Activated T-helper 17 cell treated with anti-CD3 and anti-CD28 coated beads, Interleukin-2, amount 50 U/mL, for 72 hours (primary cell): Measurements from ENCODE around the gene HS2ST1. TPM values are rescaled to one million over a fixed set of nuclear protein-coding genes. Genes with fewer than 3 reads are reported as not detected.
"Not testable (repeated sequence)": the region's sequence is repeated elsewhere in the genome, so short reads cannot be mapped to it uniquely, and the experiment has no call there.

Experiments used
- ATAC-seq: fragments of 150-1000 bp; cut with Tn5 transposase; replicated peaks from 2 replicates; pipeline ENCODE4 v1.10.0; 2021; ENCODE audit warnings: mild to moderate bottlenecking, moderate library complexity
- H3K27ac Mint-ChIP-seq: one replicate; pipeline ENCODE4 v1.8.0; 2022; ENCODE audit warnings: mixed read lengths
- H3K27me3 Mint-ChIP-seq: one replicate; pipeline ENCODE4 v1.8.0; 2022; ENCODE audit warnings: mixed read lengths
- H3K36me3 Mint-ChIP-seq: one replicate; pipeline ENCODE4 v1.8.0; 2022; ENCODE audit warnings: low read depth, mild to moderate bottlenecking, mixed read lengths
- H3K4me1 Mint-ChIP-seq: one replicate; pipeline ENCODE4 v1.8.0; 2022; ENCODE audit warnings: mixed read lengths
- H3K4me3 Mint-ChIP-seq: one replicate; pipeline ENCODE4 v1.8.0; 2022; ENCODE audit warnings: mild to moderate bottlenecking, mixed read lengths
- H3K9me3 Mint-ChIP-seq: one replicate; pipeline ENCODE4 v1.8.0; 2022; ENCODE audit warnings: mixed read lengths
- total RNA-seq, 2 donors: library from RNA; stranded (reverse); gene quantifications; one replicate each; pipeline ENCODE4 v1.2.3, GENCODE V29; 2022

Gene HS2ST1
- total RNA-seq = 10 to 100 TPM; 12.8 to 18.5 TPM

- no peaks in the 10 kb centered on the region for H3K36me3 Mint-ChIP-seq
- no peak within 1 kb of the TSS for H3K27ac Mint-ChIP-seq
- H3K4me3 Mint-ChIP-seq = no peak within 1 kb of the TSS
- no peaks in the 10 kb centered on the region for H3K27me3 Mint-ChIP-seq
- peaks cover 24% of the 10 kb centered on the region for H3K4me1 Mint-ChIP-seq
- peak; percentile 41 for ATAC-seq
- no peaks in the 10 kb centered on the region for H3K9me3 Mint-ChIP-seq
Measured at GRCh38 chr1:86914601-86914997, at the start of gene HS2ST1. Gene HS2ST1, plus strand, starts transcription at chr1:86914635.

GRCh38 chr1:86865973-86866637, 48.3 kb upstream of the HS2ST1 start:
- Mint-ChIP-seq H3K9me3 (no peaks in the 10 kb centered on the region), H3K4me3 (no peak overlapping the region), H3K27ac (no peak overlapping the region), H3K27me3 (no peaks in the 10 kb centered on the region), H3K36me3 (peaks cover 58% of the 10 kb centered on the region), H3K4me1 (peaks cover 9% of the 10 kb centered on the region)
- ATAC-seq = no peak

- H3K27ac Mint-ChIP-seq = no peak overlapping the region
- H3K36me3 Mint-ChIP-seq = peaks cover 53% of the 10 kb centered on the region
- no peaks in the 10 kb centered on the region for H3K27me3 Mint-ChIP-seq
- no peaks in the 10 kb centered on the region for H3K9me3 Mint-ChIP-seq
- ATAC-seq = no peak
- H3K4me3 Mint-ChIP-seq = no peak overlapping the region
- peaks cover 9% of the 10 kb centered on the region for H3K4me1 Mint-ChIP-seq
Measured at GRCh38 chr1:86866665-86867064, 47.8 kb upstream of the HS2ST1 start.

- H3K9me3 Mint-ChIP-seq, ATAC-seq, H3K4me3 Mint-ChIP-seq, H3K4me1 Mint-ChIP-seq, H3K27me3 Mint-ChIP-seq, H3K27ac Mint-ChIP-seq: not testable (repeated sequence)
- peaks cover 53% of the 10 kb centered on the region for H3K36me3 Mint-ChIP-seq
Measured at GRCh38 chr1:86867278-86867677, 47.2 kb upstream of the HS2ST1 start.

- no peak overlapping the region for H3K4me3 Mint-ChIP-seq
Measured at GRCh38 chr1:86868477-86868876, 46.0 kb upstream of the HS2ST1 start.

GRCh38 chr1:86871001-86871400, 43.4 kb upstream of the HS2ST1 start:
- no peaks in the 10 kb centered on the region for H3K27me3 Mint-ChIP-seq

More at GRCh38 chr1:86868477-86868876, 46.0 kb upstream of the HS2ST1 start:
- Mint-ChIP-seq H3K27ac (peak overlapping the region; percentile 65), H3K27me3 (no peaks in the 10 kb centered on the region), H3K36me3 (peaks cover 46% of the 10 kb centered on the region), H3K4me1 (peaks cover 9% of the 10 kb centered on the region), H3K9me3 (no peaks in the 10 kb centered on the region)
- ATAC-seq = peak; percentile 68

GRCh38 chr1:86872086-86872485, 42.3 kb upstream of the HS2ST1 start:
- Mint-ChIP-seq H3K9me3 (no peaks in the 10 kb centered on the region), H3K4me1 (peaks cover 9% of the 10 kb centered on the region), H3K4me3 (no peak overlapping the region), H3K27ac (no peak overlapping the region), H3K27me3 (no peaks in the 10 kb centered on the region), H3K36me3 (peaks cover 54% of the 10 kb centered on the region)
- no peak for ATAC-seq

More at GRCh38 chr1:86871001-86871400, 43.4 kb upstream of the HS2ST1 start:
- Mint-ChIP-seq H3K27ac (no peak overlapping the region), H3K4me1 (peaks cover 9% of the 10 kb centered on the region), H3K36me3 (peaks cover 52% of the 10 kb centered on the region), H3K4me3 (no peak overlapping the region), H3K9me3 (no peaks in the 10 kb centered on the region)
- no peak for ATAC-seq

GRCh38 chr1:86875722-86876121, 38.7 kb upstream of the HS2ST1 start:
- Mint-ChIP-seq H3K36me3 (peaks cover 65% of the 10 kb centered on the region), H3K4me1 (no peaks in the 10 kb centered on the region), H3K27ac (no peak overlapping the region), H3K27me3 (no peaks in the 10 kb centered on the region), H3K9me3 (no peaks in the 10 kb centered on the region), H3K4me3 (no peak overlapping the region)
- ATAC-seq = no peak

- H3K9me3 Mint-ChIP-seq = no peaks in the 10 kb centered on the region
- peaks cover 5% of the 10 kb centered on the region for H3K4me1 Mint-ChIP-seq
- H3K4me3 Mint-ChIP-seq = no peak overlapping the region
- peaks cover 46% of the 10 kb centered on the region for H3K36me3 Mint-ChIP-seq
- no peak overlapping the region for H3K27ac Mint-ChIP-seq
- ATAC-seq = peak; percentile 49
- H3K27me3 Mint-ChIP-seq = no peaks in the 10 kb centered on the region
Measured at GRCh38 chr1:86887479-86888162, 26.8 kb upstream of the HS2ST1 start.

- Mint-ChIP-seq H3K4me1 (peaks cover 5% of the 10 kb centered on the region), H3K27ac (no peak overlapping the region), H3K36me3 (peaks cover 46% of the 10 kb centered on the region), H3K9me3 (no peaks in the 10 kb centered on the region), H3K4me3 (no peak overlapping the region), H3K27me3 (no peaks in the 10 kb centered on the region)
- no peak for ATAC-seq
Measured at GRCh38 chr1:86888327-86888726, 26.1 kb upstream of the HS2ST1 start.

GRCh38 chr1:86899401-86899800, 15.0 kb upstream of the HS2ST1 start:
- not testable (repeated sequence) for H3K9me3 Mint-ChIP-seq, H3K27ac Mint-ChIP-seq, H3K4me1 Mint-ChIP-seq, ATAC-seq, H3K27me3 Mint-ChIP-seq, H3K4me3 Mint-ChIP-seq
- H3K36me3 Mint-ChIP-seq = peaks cover 69% of the 10 kb centered on the region

GRCh38 chr1:86905875-86906274, 8.6 kb upstream of the HS2ST1 start:
- H3K27ac Mint-ChIP-seq = no peak overlapping the region
- peaks cover 29% of the 10 kb centered on the region for H3K4me1 Mint-ChIP-seq
- no peaks in the 10 kb centered on the region for H3K27me3 Mint-ChIP-seq
- peaks cover 25% of the 10 kb centered on the region for H3K36me3 Mint-ChIP-seq
- H3K4me3 Mint-ChIP-seq = no peak overlapping the region
- no peak for ATAC-seq
- no peaks in the 10 kb centered on the region for H3K9me3 Mint-ChIP-seq

GRCh38 chr1:86906419-86906818, 8.0 kb upstream of the HS2ST1 start:
- Mint-ChIP-seq H3K27me3 (no peaks in the 10 kb centered on the region), H3K9me3 (no peaks in the 10 kb centered on the region), H3K27ac (no peak overlapping the region), H3K4me3 (no peak overlapping the region), H3K36me3 (peaks cover 19% of the 10 kb centered on the region), H3K4me1 (peaks cover 34% of the 10 kb centered on the region)
- no peak for ATAC-seq

GRCh38 chr1:86912281-86912900, 2.0 kb upstream of the HS2ST1 start:
- Mint-ChIP-seq H3K27ac (no peak overlapping the region), H3K4me3 (no peak overlapping the region), H3K9me3 (no peaks in the 10 kb centered on the region), H3K27me3 (no peaks in the 10 kb centered on the region), H3K4me1 (peaks cover 39% of the 10 kb centered on the region), H3K36me3 (no peaks in the 10 kb centered on the region)
- ATAC-seq = no peak

GRCh38 chr1:86913399-86913895, 988 bp upstream of the HS2ST1 start:
- H3K9me3 Mint-ChIP-seq = no peaks in the 10 kb centered on the region

More at GRCh38 chr1:86913399-86913895, 988 bp upstream of the HS2ST1 start:
- Mint-ChIP-seq H3K4me3 (no peak overlapping the region), H3K36me3 (no peaks in the 10 kb centered on the region), H3K27me3 (no peaks in the 10 kb centered on the region), H3K4me1 (peaks cover 34% of the 10 kb centered on the region), H3K27ac (no peak overlapping the region)
- ATAC-seq = no peak
